Body of pancreas (tissue), 4 donors: Measurements from ENCODE around the gene PEMT. TPM values are rescaled to one million over a fixed set of nuclear protein-coding genes. Genes with fewer than 3 reads are reported as not detected.
A peak's percentile ranks its signal among the peaks of the same experiment; 100 is the strongest.

Experiments used
- ATAC-seq: fragments of 150-250 bp; one replicate; pipeline ENCODE4 v1.9.1; 2016
- DNase-seq, 4 donors: peaks; one replicate each; pipeline ENCODE4 v3.0.0-alpha.2; 2019
- H3K27ac ChIP-seq, 4 donors: fragments of 200-600 bp; sonication (generic); 1 replicate in 3 of 4; 2 replicates in 1 of 4; pipeline versions ENCODE4 v1.5.1 to v1.6.1; 2016 to 2019; ENCODE audit warnings: mild to moderate bottlenecking in 1 of 4, mixed read lengths in 1 of 4, moderate library complexity in 1 of 4
- H3K27me3 ChIP-seq, 2 donors: fragments of 200-600 bp; sonication (generic); one replicate each; pipeline ENCODE4 v1.6.0; 2016; ENCODE audit warnings: mild to moderate bottlenecking in 1 of 2
- H3K36me3 ChIP-seq, 2 donors: fragments of 200-600 bp; sonication (generic); replicated peaks in 1 of 2; 2 replicates each; pipeline ENCODE4 v1.5.1; 2016; ENCODE audit warnings: low read depth in 2 of 2; ENCODE audit not compliant: insufficient read depth in 1 of 2
- H3K4me1 ChIP-seq: fragments of 200-600 bp; sonication (generic); one replicate; pipeline ENCODE4 v1.6.0; 2016
- H3K4me3 ChIP-seq, 2 donors: fragments of 200-600 bp; sonication (generic); 1 replicate in 1 of 2; 2 replicates in 1 of 2; pipeline ENCODE4 v1.5.1; 2016 to 2019
- H3K9me3 ChIP-seq, 3 donors: fragments of 200-600 bp; sonication (generic); 1 replicate in 2 of 3; 2 replicates in 1 of 3; pipeline ENCODE4 v1.5.1; 2016
- CTCF ChIP-seq, 7 experiments: fragments of 450-650 bp in 4 of 7; fragments of 200-600 bp in 3 of 7; sonication (generic) in 3 of 7; IDR thresholded peaks; one replicate each; pipeline ENCODE4 v1.5.1; 2016 to 2019; ENCODE audit warnings: antibody characterized with exemption in 7 of 7
- POLR2A ChIP-seq, 3 donors: fragments of 450-650 bp; IDR thresholded peaks; one replicate each; pipeline ENCODE4 v1.6.1; 2016; ENCODE audit warnings: antibody characterized with exemption in 3 of 3, mild to moderate bottlenecking in 2 of 3
- WGBS, 2 donors: methylation state at CpG; one replicate each; pipeline ENCODE4 v1.1.5; 2017; 5-methylcytosine and 5-hydroxymethylcytosine counted together
- intact Hi-C: fragments of 100-400 bp; cut with DNase I; formaldehyde crosslinking; loops from one replicate; pipeline ENCODE4 v1.15.1; 2023
- total RNA-seq, 2 donors: library from RNA; depleted of rRNA; stranded (reverse); fragments of >200 nt; gene quantifications; one replicate each; pipeline ENCODE4 v1.1.0, GENCODE V29; 2016

PEMT gene
- total RNA-seq, 2 donors from 2014 or later: 23.4 to 27.8 TPM

- H3K4me1 ChIP-seq: peaks cover 59% of the 10 kb centered on the region
- ATAC-seq (no peak), DNase-seq (peak in 2 of 4 donors; percentile 42 to 49)
- intact Hi-C loops: no loop called here
- no peaks in the 10 kb centered on the region for H3K27me3 ChIP-seq
- WGBS, 2 donors: 45 to 72% methylated on average over 5 to 15 of the region's 15 CpGs
- H3K27ac ChIP-seq: peak overlapping the region; percentile 65 to 83 (median 74)
- TF ChIP-seq CTCF (IDR thresholded peaks at IDR 0.05) (no peak), POLR2A (IDR thresholded peaks at IDR 0.05) (no peak)
- no peaks in the 10 kb centered on the region for H3K36me3 ChIP-seq
- H3K4me3 ChIP-seq: no peak overlapping the region
- H3K9me3 ChIP-seq: no peaks in the 10 kb centered on the region
Measured at GRCh38 chr17:17537311-17538099, 54.0 kb downstream of the PEMT start.

- 95% methylated on average over 15 of the region's 15 CpGs; no CpG with 5 or more reads in 1 of the 2 donors for WGBS, 2 donors
- H3K4me1 ChIP-seq: peaks cover 59% of the 10 kb centered on the region
- no peak for ATAC-seq
- no peaks in the 10 kb centered on the region for H3K27me3 ChIP-seq
- TF ChIP-seq POLR2A (IDR thresholded peaks at IDR 0.05) (no peak), CTCF (IDR thresholded peaks at IDR 0.05) (no peak)
- intact Hi-C loops: no loop called here
- H3K36me3 ChIP-seq: no peaks in the 10 kb centered on the region
- H3K27ac ChIP-seq: peak overlapping the region; percentile 45 to 79 (median 63)
- no peaks in the 10 kb centered on the region for H3K9me3 ChIP-seq
- H3K4me3 ChIP-seq: no peak overlapping the region
- DNase-seq: no peak
Measured at GRCh38 chr17:17536702-17537101, 54.8 kb downstream of the PEMT start.

GRCh38 chr17:17535957-17536356 lies 55.6 kb downstream of the PEMT start:
- no peak for TF ChIP-seq CTCF (IDR thresholded peaks at IDR 0.05)
- peak in 1 of 3 donors; percentile 10 for TF ChIP-seq POLR2A (IDR thresholded peaks at IDR 0.05)
- peak; percentile 77 to 92 (median 90) for DNase-seq
- Histone ChIP-seq H3K4me1 (peaks cover 59% of the 10 kb centered on the region), H3K27ac (peak overlapping the region; percentile 45 to 79 (median 63)), H3K9me3 (no peaks in the 10 kb centered on the region), H3K27me3 (no peaks in the 10 kb centered on the region), H3K36me3 (no peaks in the 10 kb centered on the region), H3K4me3 (no peak overlapping the region)
- peak; percentile 72 for ATAC-seq
- intact Hi-C loops: no loop called here
- 21% methylated on average over 7 of the region's 7 CpGs; no CpG with 5 or more reads in 1 of the 2 donors for WGBS, 2 donors

- no peak for TF ChIP-seq CTCF (IDR thresholded peaks at IDR 0.05)
- H3K4me1 ChIP-seq: peaks cover 52% of the 10 kb centered on the region
- H3K36me3 ChIP-seq: no peaks in the 10 kb centered on the region
- 14 to 19% methylated on average over 3 of the region's 3 CpGs for WGBS, 2 donors
- H3K9me3 ChIP-seq: no peaks in the 10 kb centered on the region
- intact Hi-C loops: no loop called here
- no peaks in the 10 kb centered on the region for H3K27me3 ChIP-seq
- no peak overlapping the region for H3K27ac ChIP-seq
- no peak overlapping the region for H3K4me3 ChIP-seq
- ATAC-seq: peak; percentile 36
- DNase-seq: peak; percentile 41 to 82 (median 74)
Measured at GRCh38 chr17:17533901-17534441, 57.5 kb downstream of the PEMT start.
